ENCODE results near the gene C20orf144. TPM values are rescaled to one million over a fixed set of nuclear protein-coding genes. Genes with fewer than 3 reads are reported as not detected.

Gene C20orf144
- total RNA-seq, 1 donor from 2014 or later: 0.44 TPM

- DNase-seq (ENCODE audit: low read depth, low spot score): no peak
- Mint-ChIP-seq H3K27me3 (ENCODE audit: low read depth) (peaks cover 19% of the 10 kb centered on the region), H3K4me3 (peak overlapping the region; percentile 90), H3K4me1 (peaks cover 64% of the 10 kb centered on the region), H3K27ac (ENCODE audit: unreplicated experiment) (no peak overlapping the region), H3K9me3 (no peaks in the 10 kb centered on the region), H3K36me3 (ENCODE audit: low read depth) (peaks cover 12% of the 10 kb centered on the region)
- TF ChIP-seq, protein P1, sequence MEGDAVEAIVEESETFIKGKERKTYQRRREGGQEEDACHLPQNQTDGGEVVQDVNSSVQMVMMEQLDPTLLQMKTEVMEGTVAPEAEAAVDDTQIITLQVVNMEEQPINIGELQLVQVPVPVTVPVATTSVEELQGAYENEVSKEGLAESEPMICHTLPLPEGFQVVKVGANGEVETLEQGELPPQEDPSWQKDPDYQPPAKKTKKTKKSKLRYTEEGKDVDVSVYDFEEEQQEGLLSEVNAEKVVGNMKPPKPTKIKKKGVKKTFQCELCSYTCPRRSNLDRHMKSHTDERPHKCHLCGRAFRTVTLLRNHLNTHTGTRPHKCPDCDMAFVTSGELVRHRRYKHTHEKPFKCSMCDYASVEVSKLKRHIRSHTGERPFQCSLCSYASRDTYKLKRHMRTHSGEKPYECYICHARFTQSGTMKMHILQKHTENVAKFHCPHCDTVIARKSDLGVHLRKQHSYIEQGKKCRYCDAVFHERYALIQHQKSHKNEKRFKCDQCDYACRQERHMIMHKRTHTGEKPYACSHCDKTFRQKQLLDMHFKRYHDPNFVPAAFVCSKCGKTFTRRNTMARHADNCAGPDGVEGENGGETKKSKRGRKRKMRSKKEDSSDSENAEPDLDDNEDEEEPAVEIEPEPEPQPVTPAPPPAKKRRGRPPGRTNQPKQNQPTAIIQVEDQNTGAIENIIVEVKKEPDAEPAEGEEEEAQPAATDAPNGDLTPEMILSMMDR (conservative IDR thresholded peaks at IDR 0.05): no peak
These were observed 9.6 kb downstream of the C20orf144 start for GRCh38 chr20:33671573-33672288.

GRCh38 chr20:33672426-33673113, 10.4 kb downstream of the C20orf144 start:
- TF ChIP-seq, protein P1 (conservative IDR thresholded peaks at IDR 0.05): no peak
- Mint-ChIP-seq H3K36me3 (ENCODE audit: low read depth) (peaks cover 15% of the 10 kb centered on the region), H3K4me3 (peak overlapping the region; percentile 90), H3K9me3 (no peaks in the 10 kb centered on the region), H3K27ac (ENCODE audit: unreplicated experiment) (peak overlapping the region; percentile 57), H3K27me3 (ENCODE audit: low read depth) (peaks cover 18% of the 10 kb centered on the region), H3K4me1 (peaks cover 66% of the 10 kb centered on the region)
- DNase-seq (ENCODE audit: low read depth, low spot score): no peak

DNA sequence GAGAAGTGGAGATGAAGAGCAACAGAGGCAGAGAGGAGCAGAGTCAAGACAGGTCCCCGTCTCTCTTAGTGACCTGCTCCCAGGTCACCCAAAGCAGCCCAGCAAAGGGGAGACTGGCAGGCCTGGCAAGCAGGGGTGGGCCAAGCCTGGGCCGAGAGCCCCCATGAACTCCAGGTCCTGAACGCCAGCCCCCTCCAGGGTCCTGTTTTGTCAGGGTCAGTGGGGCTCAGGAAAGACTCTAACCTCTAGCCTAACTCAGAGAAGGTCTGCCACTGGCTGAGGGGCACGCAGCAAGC, 10.9 kb downstream of the C20orf144 start:
- Mint-ChIP-seq H3K27ac (ENCODE audit: unreplicated experiment) (peak overlapping the region; percentile 95), H3K4me3 (peak overlapping the region; percentile 90)
- DNase-seq (ENCODE audit: low read depth, low spot score): no peak

GRCh38 chr20:33673410-33674293, 11.5 kb downstream of the C20orf144 start:
- peak overlapping the region; percentile 95 for H3K27ac Mint-ChIP-seq (ENCODE audit: unreplicated experiment)
- no peaks in the 10 kb centered on the region for H3K9me3 Mint-ChIP-seq
- H3K36me3 Mint-ChIP-seq (ENCODE audit: low read depth): peaks cover 13% of the 10 kb centered on the region
- peak overlapping the region; percentile 90 for H3K4me3 Mint-ChIP-seq
- no peak for DNase-seq (ENCODE audit: low read depth, low spot score)
- peaks cover 15% of the 10 kb centered on the region for H3K27me3 Mint-ChIP-seq (ENCODE audit: low read depth)
- TF ChIP-seq, protein P1 (conservative IDR thresholded peaks at IDR 0.05): no peak
- peaks cover 61% of the 10 kb centered on the region for H3K4me1 Mint-ChIP-seq

More for the DNA sequence above, 10.9 kb downstream of the C20orf144 start:
- TF ChIP-seq, protein P1 (conservative IDR thresholded peaks at IDR 0.05): no peak
- peaks cover 16% of the 10 kb centered on the region for H3K36me3 Mint-ChIP-seq (ENCODE audit: low read depth)
- peaks cover 18% of the 10 kb centered on the region for H3K27me3 Mint-ChIP-seq (ENCODE audit: low read depth)
- peaks cover 66% of the 10 kb centered on the region for H3K4me1 Mint-ChIP-seq
- no peaks in the 10 kb centered on the region for H3K9me3 Mint-ChIP-seq

DNA sequence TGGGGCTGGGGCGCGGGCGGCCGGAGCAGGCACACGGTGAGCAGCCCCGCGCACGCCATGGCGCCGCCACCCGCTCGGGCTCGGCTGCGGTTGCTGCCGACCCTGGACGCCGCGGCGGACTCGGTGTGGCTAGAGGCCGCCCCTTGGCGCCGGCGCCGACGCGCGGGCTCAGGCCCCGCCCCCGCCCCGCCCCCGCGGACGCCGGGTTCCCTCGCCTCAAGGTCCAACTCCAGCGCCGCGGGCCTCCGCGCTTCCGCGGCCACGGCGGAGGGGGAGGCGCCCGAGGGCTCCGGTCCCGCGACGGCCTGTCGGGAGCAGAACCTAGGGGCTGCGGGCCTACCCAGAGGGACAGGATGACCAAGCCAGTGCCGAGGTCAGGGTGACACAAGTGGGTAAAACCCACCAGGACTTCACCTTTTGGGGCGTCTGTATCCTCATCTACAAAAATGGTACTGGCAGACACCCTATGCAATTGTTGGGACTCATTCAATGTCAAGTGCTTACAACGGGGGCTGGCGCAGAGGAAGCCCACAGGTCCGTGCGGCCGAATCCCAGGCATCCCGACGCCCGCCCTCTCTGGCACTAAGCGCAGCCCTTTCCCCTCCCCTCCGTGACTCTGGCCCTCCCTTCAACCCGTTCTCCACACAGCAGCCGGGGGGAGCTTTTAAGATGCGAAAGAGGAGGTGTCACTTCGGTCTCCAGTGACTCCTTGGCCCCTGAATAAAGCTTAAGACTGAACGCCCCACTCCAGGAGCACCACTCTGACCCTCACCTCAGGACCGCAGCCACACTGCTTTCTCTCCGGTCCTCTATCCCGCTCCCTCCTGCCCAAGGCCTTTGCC, 12.4 kb downstream of the C20orf144 start, which contains the start of gene NECAB3:
NECAB3 (minus strand) TSS at position 135 of the 842 bp plus-strand sequence; CDS start at position 59, 76 bp downstream.
- H3K36me3 Mint-ChIP-seq (ENCODE audit: low read depth): peaks cover 9% of the 10 kb centered on the region
- peak within 1 kb of the TSS; percentile 95 for H3K27ac Mint-ChIP-seq (ENCODE audit: unreplicated experiment)
- no peaks in the 10 kb centered on the region for H3K9me3 Mint-ChIP-seq
- H3K27me3 Mint-ChIP-seq (ENCODE audit: low read depth): peaks cover 15% of the 10 kb centered on the region
- H3K4me1 Mint-ChIP-seq: peaks cover 56% of the 10 kb centered on the region
- TF ChIP-seq, protein P1 (conservative IDR thresholded peaks at IDR 0.05): no peak
- peak; percentile 81 for DNase-seq (ENCODE audit: low read depth, low spot score)
- peak within 1 kb of the TSS; percentile 90 for H3K4me3 Mint-ChIP-seq

All from neural crest cell (in vitro differentiated cells).